ENCODE measurements around the gene ITGA2.
A peak's percentile ranks its signal among the peaks of the same experiment; 100 is the strongest.

ITGA2 gene

GRCh38 chr5:52987711-52988331 is 1.3 kb upstream of the ITGA2 start:
- H3K4me3 ChIP-seq (ENCODE audit: low read depth in 1 of 2, low read length in 2 of 2): no peak overlapping the region
- peaks cover 20 to 21% of the 10 kb centered on the region in 2 donors for H3K4me1 ChIP-seq (ENCODE audit: control insufficient read depth in 1 of 2, insufficient read depth in 2 of 2, low read length in 2 of 2)
- H3K9ac ChIP-seq (ENCODE audit: low read depth in 1 of 2, low read length in 2 of 2): no peak overlapping the region
- H3K27ac ChIP-seq (ENCODE audit: low read depth, low read length): no peak overlapping the region
- no peaks in the 10 kb centered on the region for H3K27me3 ChIP-seq (ENCODE audit: control insufficient read depth in 1 of 2, insufficient read depth in 2 of 2, low read length in 2 of 2)
- H3K9me3 ChIP-seq (ENCODE audit: control insufficient read depth in 1 of 2, low read length in 2 of 2): no peaks in the 10 kb centered on the region
- no peaks in the 10 kb centered on the region for H3K36me3 ChIP-seq (ENCODE audit: control insufficient read depth in 1 of 2, insufficient read depth in 2 of 2, low read length in 2 of 2)

DNA sequence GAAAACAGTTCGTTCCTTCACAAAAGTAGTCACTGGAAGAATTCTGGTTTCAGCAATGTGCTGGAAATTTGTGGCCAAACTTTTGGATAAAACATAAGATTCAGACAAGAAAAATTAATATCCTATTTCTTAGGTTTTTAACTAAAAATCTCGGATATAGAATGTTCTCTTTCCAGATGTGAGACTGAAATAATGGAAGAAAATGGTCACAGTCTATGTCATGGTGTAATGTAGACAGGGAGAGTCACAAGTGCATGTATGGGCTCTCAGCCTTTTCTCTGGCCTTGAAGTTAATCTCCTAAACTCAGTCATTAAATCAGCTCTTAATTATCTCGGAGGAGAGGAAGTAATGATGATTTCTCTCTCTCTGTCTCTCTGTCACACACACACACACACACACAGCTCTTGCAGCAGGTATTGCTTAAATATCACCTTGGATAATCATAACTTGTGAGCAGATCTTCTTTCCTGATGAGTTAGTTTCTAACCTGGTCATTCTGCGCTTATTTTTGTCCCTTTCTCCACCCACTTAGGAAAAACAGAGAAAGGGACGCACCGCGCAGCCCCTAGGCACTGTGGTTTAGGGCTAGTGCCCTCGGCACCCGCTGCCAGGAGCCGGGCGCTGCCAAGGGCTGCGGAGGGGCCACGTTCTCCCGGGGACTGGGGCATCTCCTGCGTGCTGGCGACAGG is 672 bp upstream of the ITGA2 start:
- Histone ChIP-seq H3K9me3 (ENCODE audit: control insufficient read depth in 1 of 2, low read length in 2 of 2) (no peaks in the 10 kb centered on the region), H3K4me1 (ENCODE audit: control insufficient read depth in 1 of 2, insufficient read depth in 2 of 2, low read length in 2 of 2) (peaks cover 20 to 21% of the 10 kb centered on the region in 2 donors), H3K36me3 (ENCODE audit: control insufficient read depth in 1 of 2, insufficient read depth in 2 of 2, low read length in 2 of 2) (no peaks in the 10 kb centered on the region), H3K4me3 (ENCODE audit: low read depth in 1 of 2, low read length in 2 of 2) (peak overlapping the region; percentile 83 to 96), H3K27me3 (ENCODE audit: control insufficient read depth in 1 of 2, insufficient read depth in 2 of 2, low read length in 2 of 2) (no peaks in the 10 kb centered on the region), H3K27ac (ENCODE audit: low read depth, low read length) (no peak overlapping the region), H3K9ac (ENCODE audit: low read depth in 1 of 2, low read length in 2 of 2) (peak overlapping the region; percentile 40 to 47)

GRCh38 chr5:52989781-52990527 is 802 bp downstream of the ITGA2 start:
- H3K4me1 ChIP-seq (ENCODE audit: control insufficient read depth in 1 of 2, insufficient read depth in 2 of 2, low read length in 2 of 2): peaks cover 20 to 21% of the 10 kb centered on the region in 2 donors
- no peaks in the 10 kb centered on the region for H3K27me3 ChIP-seq (ENCODE audit: control insufficient read depth in 1 of 2, insufficient read depth in 2 of 2, low read length in 2 of 2)
- peak overlapping the region; percentile 83 to 96 for H3K4me3 ChIP-seq (ENCODE audit: low read depth in 1 of 2, low read length in 2 of 2)
- no peaks in the 10 kb centered on the region for H3K36me3 ChIP-seq (ENCODE audit: control insufficient read depth in 1 of 2, insufficient read depth in 2 of 2, low read length in 2 of 2)
- H3K9me3 ChIP-seq (ENCODE audit: control insufficient read depth in 1 of 2, low read length in 2 of 2): no peaks in the 10 kb centered on the region
- no peak overlapping the region for H3K27ac ChIP-seq (ENCODE audit: low read depth, low read length)
- H3K9ac ChIP-seq (ENCODE audit: low read depth in 1 of 2, low read length in 2 of 2): peak overlapping the region; percentile 77 to 86

DNA sequence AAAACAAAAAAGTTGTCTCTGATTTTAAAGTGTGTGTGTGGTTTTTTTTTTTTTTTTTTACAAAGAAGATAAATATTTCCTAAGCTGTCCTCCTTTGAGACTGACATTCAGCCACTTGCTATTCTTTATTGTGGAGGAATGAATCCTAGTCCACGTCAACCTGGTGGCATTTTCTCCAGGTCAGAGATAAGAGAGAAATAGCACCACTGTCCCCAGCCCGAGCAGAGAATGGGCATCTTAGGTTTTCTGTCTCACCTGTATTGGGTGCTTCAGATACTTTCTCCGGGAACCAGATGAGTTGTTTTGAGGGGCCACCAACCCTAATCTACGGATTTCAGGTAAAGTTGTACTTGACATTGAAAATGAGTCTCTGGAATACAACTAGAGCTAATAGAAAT is 1.4 kb downstream of the ITGA2 start:
- Histone ChIP-seq H3K4me1 (ENCODE audit: control insufficient read depth in 1 of 2, insufficient read depth in 2 of 2, low read length in 2 of 2) (peaks cover 20 to 21% of the 10 kb centered on the region in 2 donors), H3K9ac (ENCODE audit: low read depth in 1 of 2, low read length in 2 of 2) (peak overlapping the region in 1 of 2 donors; percentile 77), H3K27me3 (ENCODE audit: control insufficient read depth in 1 of 2, insufficient read depth in 2 of 2, low read length in 2 of 2) (no peaks in the 10 kb centered on the region), H3K27ac (ENCODE audit: low read depth, low read length) (no peak overlapping the region), H3K4me3 (ENCODE audit: low read depth in 1 of 2, low read length in 2 of 2) (peak overlapping the region; percentile 83 to 96), H3K36me3 (ENCODE audit: control insufficient read depth in 1 of 2, insufficient read depth in 2 of 2, low read length in 2 of 2) (no peaks in the 10 kb centered on the region), H3K9me3 (ENCODE audit: control insufficient read depth in 1 of 2, low read length in 2 of 2) (no peaks in the 10 kb centered on the region)

DNA sequence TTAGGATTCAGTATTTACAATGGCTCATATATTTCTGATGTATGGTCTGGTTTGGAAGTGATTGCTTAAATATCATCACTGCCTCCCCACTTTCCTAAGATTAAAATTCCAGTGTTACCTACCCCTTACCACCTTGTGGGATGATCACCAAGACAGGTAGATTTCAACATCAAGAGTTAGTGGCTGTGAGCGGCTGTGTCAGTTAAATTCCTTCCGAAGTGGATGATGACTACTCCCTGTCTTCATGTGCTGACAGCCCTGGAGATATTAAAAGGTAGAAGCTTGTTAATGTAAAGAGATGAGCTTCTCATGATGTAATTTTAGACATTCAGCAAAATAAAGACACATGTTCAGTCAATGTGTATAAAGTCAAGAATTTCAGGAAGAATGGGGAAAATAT is 4.2 kb downstream of the ITGA2 start:
- Histone ChIP-seq H3K4me3 (ENCODE audit: low read depth in 1 of 2, low read length in 2 of 2) (no peak overlapping the region), H3K4me1 (ENCODE audit: control insufficient read depth in 1 of 2, insufficient read depth in 2 of 2, low read length in 2 of 2) (peaks cover 11% of the 10 kb centered on the region in 2 donors), H3K9ac (ENCODE audit: low read depth in 1 of 2, low read length in 2 of 2) (no peak overlapping the region), H3K9me3 (ENCODE audit: control insufficient read depth in 1 of 2, low read length in 2 of 2) (no peaks in the 10 kb centered on the region), H3K27me3 (ENCODE audit: control insufficient read depth in 1 of 2, insufficient read depth in 2 of 2, low read length in 2 of 2) (no peaks in the 10 kb centered on the region), H3K36me3 (ENCODE audit: control insufficient read depth in 1 of 2, insufficient read depth in 2 of 2, low read length in 2 of 2) (no peaks in the 10 kb centered on the region), H3K27ac (ENCODE audit: low read depth, low read length) (no peak overlapping the region)

DNA sequence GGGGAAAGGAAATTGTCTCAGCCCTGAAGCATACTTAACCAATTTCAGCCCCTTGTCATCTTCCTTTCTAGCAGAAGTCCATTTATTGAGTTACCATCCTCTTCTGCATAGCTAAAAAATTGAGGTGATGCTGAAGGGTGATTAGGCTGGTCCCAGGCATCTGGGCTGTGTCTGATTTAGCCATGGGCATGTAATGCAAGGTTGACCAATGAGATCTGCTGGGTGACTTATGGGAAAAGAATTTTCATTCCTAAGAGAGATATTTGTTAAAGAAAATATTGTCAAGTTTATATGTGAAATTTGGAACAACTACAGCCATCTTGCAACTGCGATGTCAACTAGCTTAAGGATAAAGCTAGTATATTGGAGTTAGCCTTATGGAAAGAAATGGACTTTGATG is 5.1 kb downstream of the ITGA2 start:
- no peaks in the 10 kb centered on the region for H3K36me3 ChIP-seq (ENCODE audit: control insufficient read depth in 1 of 2, insufficient read depth in 2 of 2, low read length in 2 of 2)
- no peak overlapping the region for H3K27ac ChIP-seq (ENCODE audit: low read depth, low read length)
- no peaks in the 10 kb centered on the region for H3K27me3 ChIP-seq (ENCODE audit: control insufficient read depth in 1 of 2, insufficient read depth in 2 of 2, low read length in 2 of 2)
- H3K9me3 ChIP-seq (ENCODE audit: control insufficient read depth in 1 of 2, low read length in 2 of 2): no peaks in the 10 kb centered on the region
- H3K9ac ChIP-seq (ENCODE audit: low read depth in 1 of 2, low read length in 2 of 2): no peak overlapping the region
- H3K4me3 ChIP-seq (ENCODE audit: low read depth in 1 of 2, low read length in 2 of 2): no peak overlapping the region
- peaks cover 5 to 7% of the 10 kb centered on the region in 2 donors for H3K4me1 ChIP-seq (ENCODE audit: control insufficient read depth in 1 of 2, insufficient read depth in 2 of 2, low read length in 2 of 2)

- no peak overlapping the region for H3K9ac ChIP-seq (ENCODE audit: low read depth in 1 of 2, low read length in 2 of 2)
- H3K36me3 ChIP-seq (ENCODE audit: control insufficient read depth in 1 of 2, insufficient read depth in 2 of 2, low read length in 2 of 2): no peaks in the 10 kb centered on the region
- peaks cover 0 to 7% of the 10 kb centered on the region in 2 donors for H3K4me1 ChIP-seq (ENCODE audit: control insufficient read depth in 1 of 2, insufficient read depth in 2 of 2, low read length in 2 of 2)
- H3K27me3 ChIP-seq (ENCODE audit: control insufficient read depth in 1 of 2, insufficient read depth in 2 of 2, low read length in 2 of 2): no peaks in the 10 kb centered on the region
- no peak overlapping the region for H3K4me3 ChIP-seq (ENCODE audit: low read depth in 1 of 2, low read length in 2 of 2)
- H3K9me3 ChIP-seq (ENCODE audit: control insufficient read depth in 1 of 2, low read length in 2 of 2): no peaks in the 10 kb centered on the region
- H3K27ac ChIP-seq (ENCODE audit: low read depth, low read length): no peak overlapping the region
Measured at GRCh38 chr5:52995095-52995494, 5.9 kb downstream of the ITGA2 start.

DNA sequence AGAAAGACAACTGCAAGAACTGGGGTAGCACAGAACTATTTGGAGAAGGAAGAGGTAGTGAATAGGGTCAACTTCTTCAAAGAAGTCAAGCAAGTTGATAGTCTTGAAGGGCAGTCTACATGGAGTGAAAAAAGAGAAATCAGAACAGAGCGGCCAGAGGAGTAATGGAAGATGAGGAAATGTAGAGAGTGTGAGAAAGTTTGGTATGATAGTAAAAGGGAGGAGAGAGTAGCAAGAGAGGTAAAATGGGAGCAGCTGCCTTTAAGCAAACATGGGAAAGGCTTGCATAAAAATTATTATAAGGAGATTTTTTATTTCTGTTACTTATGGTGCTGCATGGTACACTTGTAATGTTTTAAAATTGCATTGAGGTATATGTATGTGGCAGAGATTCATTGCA is 6.8 kb downstream of the ITGA2 start:
- no peak overlapping the region for H3K27ac ChIP-seq (ENCODE audit: low read depth, low read length)
- no peaks in the 10 kb centered on the region for H3K9me3 ChIP-seq (ENCODE audit: control insufficient read depth in 1 of 2, low read length in 2 of 2)
- H3K36me3 ChIP-seq (ENCODE audit: control insufficient read depth in 1 of 2, insufficient read depth in 2 of 2, low read length in 2 of 2): no peaks in the 10 kb centered on the region
- H3K4me3 ChIP-seq (ENCODE audit: low read depth in 1 of 2, low read length in 2 of 2): no peak overlapping the region
- peaks cover 0 to under 1% of the 10 kb centered on the region in 2 donors for H3K4me1 ChIP-seq (ENCODE audit: control insufficient read depth in 1 of 2, insufficient read depth in 2 of 2, low read length in 2 of 2)
- no peaks in the 10 kb centered on the region for H3K27me3 ChIP-seq (ENCODE audit: control insufficient read depth in 1 of 2, insufficient read depth in 2 of 2, low read length in 2 of 2)
- no peak overlapping the region for H3K9ac ChIP-seq (ENCODE audit: low read depth in 1 of 2, low read length in 2 of 2)

DNA sequence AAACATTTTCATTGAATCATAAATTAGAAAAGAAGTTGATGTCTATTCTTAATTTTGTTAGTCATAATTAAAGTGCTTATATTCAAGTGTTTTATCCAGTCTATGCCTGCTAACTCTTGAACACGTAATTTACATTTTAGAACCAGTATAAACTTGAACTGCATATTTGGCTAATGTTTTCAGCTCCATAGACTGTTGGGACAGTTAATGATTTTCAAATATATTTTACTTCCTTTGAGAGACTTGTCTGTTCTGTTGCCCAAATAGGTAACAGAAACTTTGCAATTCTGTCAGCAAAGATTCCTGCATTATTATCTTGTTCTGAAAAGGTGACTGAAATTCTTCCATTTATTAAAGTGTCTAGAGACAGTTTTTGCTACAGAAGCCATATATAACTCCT is 7.8 kb downstream of the ITGA2 start:
- no peak overlapping the region for H3K9ac ChIP-seq (ENCODE audit: low read depth in 1 of 2, low read length in 2 of 2)
- no peaks in the 10 kb centered on the region for H3K27me3 ChIP-seq (ENCODE audit: control insufficient read depth in 1 of 2, insufficient read depth in 2 of 2, low read length in 2 of 2)
- H3K9me3 ChIP-seq (ENCODE audit: control insufficient read depth in 1 of 2, low read length in 2 of 2): no peaks in the 10 kb centered on the region
- H3K36me3 ChIP-seq (ENCODE audit: control insufficient read depth in 1 of 2, insufficient read depth in 2 of 2, low read length in 2 of 2): no peaks in the 10 kb centered on the region
- H3K4me1 ChIP-seq (ENCODE audit: control insufficient read depth in 1 of 2, insufficient read depth in 2 of 2, low read length in 2 of 2): no peaks in the 10 kb centered on the region
- H3K27ac ChIP-seq (ENCODE audit: low read depth, low read length): no peak overlapping the region
- no peak overlapping the region for H3K4me3 ChIP-seq (ENCODE audit: low read depth in 1 of 2, low read length in 2 of 2)

GRCh38 chr5:52997424-52997823 is 8.3 kb downstream of the ITGA2 start:
- H3K27ac ChIP-seq (ENCODE audit: low read depth, low read length): no peak overlapping the region
- no peak overlapping the region for H3K4me3 ChIP-seq (ENCODE audit: low read depth in 1 of 2, low read length in 2 of 2)
- H3K9ac ChIP-seq (ENCODE audit: low read depth in 1 of 2, low read length in 2 of 2): no peak overlapping the region
- H3K9me3 ChIP-seq (ENCODE audit: control insufficient read depth in 1 of 2, low read length in 2 of 2): no peaks in the 10 kb centered on the region
- no peaks in the 10 kb centered on the region for H3K36me3 ChIP-seq (ENCODE audit: control insufficient read depth in 1 of 2, insufficient read depth in 2 of 2, low read length in 2 of 2)
- no peaks in the 10 kb centered on the region for H3K4me1 ChIP-seq (ENCODE audit: control insufficient read depth in 1 of 2, insufficient read depth in 2 of 2, low read length in 2 of 2)
- no peaks in the 10 kb centered on the region for H3K27me3 ChIP-seq (ENCODE audit: control insufficient read depth in 1 of 2, insufficient read depth in 2 of 2, low read length in 2 of 2)

Measured in duodenal mucosa (tissue), 2 donors.